ENCODE measurements around the gene ZNF770.
A peak's percentile ranks its signal among the peaks of the same experiment; 100 is the strongest.
"Not testable (repeated sequence)": the region's sequence is repeated elsewhere in the genome, so short reads cannot be mapped to it uniquely, and the experiment has no call there.

Gene ZNF770

GRCh38 chr15:34986326-34986725 is 1.8 kb downstream of the ZNF770 start:
- no peak for DNase-seq (ENCODE audit: low read depth, low spot score)
- peak overlapping the region; percentile 98 for H3K4me3 ChIP-seq (ENCODE audit: low read length)

GRCh38 chr15:34984889-34985630 is 3.0 kb downstream of the ZNF770 start:
- no peak overlapping the region for H3K4me3 ChIP-seq (ENCODE audit: low read length)
- DNase-seq (ENCODE audit: low read depth, low spot score): no peak

- DNase-seq (ENCODE audit: low read depth, low spot score): no peak
- no peak overlapping the region for H3K4me3 ChIP-seq (ENCODE audit: low read length)
Observed at GRCh38 chr15:34976743-34977142, 11.3 kb downstream of the ZNF770 start.

- H3K4me3 ChIP-seq (ENCODE audit: low read length): no peak overlapping the region
- no peak for DNase-seq (ENCODE audit: low read depth, low spot score)
Observed at GRCh38 chr15:34976073-34976472, 12.0 kb downstream of the ZNF770 start.

GRCh38 chr15:34973512-34973911 is 14.6 kb downstream of the ZNF770 start:
- no peak for DNase-seq (ENCODE audit: low read depth, low spot score)

GRCh38 chr15:34970098-34970643 is 17.9 kb downstream of the ZNF770 start:
- DNase-seq (ENCODE audit: low read depth, low spot score): not testable (repeated sequence)
- H3K4me3 ChIP-seq (ENCODE audit: low read length): peak overlapping the region; percentile 98

More at GRCh38 chr15:34973512-34973911, 14.6 kb downstream of the ZNF770 start:
- no peak overlapping the region for H3K4me3 ChIP-seq (ENCODE audit: low read length)

- peak; percentile 97 for DNase-seq (ENCODE audit: low read depth, low spot score)
- H3K4me3 ChIP-seq (ENCODE audit: low read length): peak within 1 kb of the TSS; percentile 98
Observed at GRCh38 chr15:34969340-34970097, 18.6 kb downstream of the ZNF770 start, which contains the start of gene AQR. TSS of gene AQR (minus strand) at chr15:34969742. CDS start at chr15:34969613, 129 bp downstream.

- no peak overlapping the region for H3K4me3 ChIP-seq (ENCODE audit: low read length)
- DNase-seq (ENCODE audit: low read depth, low spot score): no peak
Observed at GRCh38 chr15:34964277-34964676, 23.8 kb downstream of the ZNF770 start.

- H3K4me3 ChIP-seq (ENCODE audit: low read length): no peak overlapping the region
- DNase-seq (ENCODE audit: low read depth, low spot score): no peak
Observed at GRCh38 chr15:34953851-34954250, 34.2 kb downstream of the ZNF770 start.

GRCh38 chr15:34952481-34952880 is 35.6 kb downstream of the ZNF770 start:
- no peak for DNase-seq (ENCODE audit: low read depth, low spot score)
- no peak overlapping the region for H3K4me3 ChIP-seq (ENCODE audit: low read length)

GRCh38 chr15:34951993-34952392 is 36.1 kb downstream of the ZNF770 start:
- DNase-seq (ENCODE audit: low read depth, low spot score): no peak
- H3K4me3 ChIP-seq (ENCODE audit: low read length): no peak overlapping the region

- no peak for DNase-seq (ENCODE audit: low read depth, low spot score)
- H3K4me3 ChIP-seq (ENCODE audit: low read length): no peak overlapping the region
Observed at GRCh38 chr15:34944936-34945335, 43.2 kb downstream of the ZNF770 start.

GRCh38 chr15:34943711-34944110 is 44.4 kb downstream of the ZNF770 start:
- DNase-seq (ENCODE audit: low read depth, low spot score): no peak
- H3K4me3 ChIP-seq (ENCODE audit: low read length): no peak overlapping the region

GRCh38 chr15:34943264-34943663 is 44.8 kb downstream of the ZNF770 start:
- not testable (repeated sequence) for DNase-seq (ENCODE audit: low read depth, low spot score); H3K4me3 ChIP-seq (ENCODE audit: low read length)

GRCh38 chr15:34942363-34942762 is 45.7 kb downstream of the ZNF770 start:
- no peak for DNase-seq (ENCODE audit: low read depth, low spot score)
- H3K4me3 ChIP-seq (ENCODE audit: low read length): no peak overlapping the region

- H3K4me3 ChIP-seq (ENCODE audit: low read length): no peak overlapping the region
- DNase-seq (ENCODE audit: low read depth, low spot score): no peak
Observed at GRCh38 chr15:34941831-34942230, 46.3 kb downstream of the ZNF770 start.

GRCh38 chr15:34941185-34941698 is 46.8 kb downstream of the ZNF770 start:
- DNase-seq (ENCODE audit: low read depth, low spot score): no peak
- H3K4me3 ChIP-seq (ENCODE audit: low read length): no peak overlapping the region

GRCh38 chr15:34933432-34933975 is 54.6 kb downstream of the ZNF770 start:
- no peak overlapping the region for H3K4me3 ChIP-seq (ENCODE audit: low read length)
- DNase-seq (ENCODE audit: low read depth, low spot score): no peak

GRCh38 chr15:34928349-34928748 is 59.7 kb downstream of the ZNF770 start:
- DNase-seq (ENCODE audit: low read depth, low spot score); H3K4me3 ChIP-seq (ENCODE audit: low read length): not testable (repeated sequence)

Data from Jurkat, Clone E6-1 (cell line).